ENCODE data around the gene MCF2L2. TPM values are rescaled to one million over a fixed set of nuclear protein-coding genes. Genes with fewer than 3 reads are reported as not detected.

Gene MCF2L2
- total RNA-seq, 1 donor from 2014 or later, result 2.1 TPM

DNA sequence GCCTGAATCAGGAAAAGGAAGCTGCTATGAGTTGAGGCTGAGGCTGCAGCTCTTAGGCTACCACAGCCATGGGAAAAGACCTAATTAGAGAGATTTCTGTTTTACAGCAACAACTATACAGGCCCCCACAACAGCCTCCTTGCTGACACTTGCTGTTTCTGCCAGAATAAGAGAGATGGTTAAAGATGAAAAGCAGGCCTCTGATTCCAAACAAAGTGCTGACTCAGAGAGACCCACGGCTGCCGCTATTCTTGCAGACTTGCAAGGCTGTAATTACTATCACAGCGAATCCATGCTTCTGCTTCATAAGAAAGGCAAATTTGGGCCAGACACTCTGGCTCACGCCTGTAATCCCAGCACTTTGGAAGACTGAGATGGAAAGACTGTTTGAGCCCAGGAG lies 41.8 kb downstream of the MCF2L2 start:
- no peaks in the 10 kb centered on the region for H3K27me3 Mint-ChIP-seq (ENCODE audit: low read depth)
- DNase-seq (ENCODE audit: low read depth, low spot score), result no peak
- TF ChIP-seq, protein P1, sequence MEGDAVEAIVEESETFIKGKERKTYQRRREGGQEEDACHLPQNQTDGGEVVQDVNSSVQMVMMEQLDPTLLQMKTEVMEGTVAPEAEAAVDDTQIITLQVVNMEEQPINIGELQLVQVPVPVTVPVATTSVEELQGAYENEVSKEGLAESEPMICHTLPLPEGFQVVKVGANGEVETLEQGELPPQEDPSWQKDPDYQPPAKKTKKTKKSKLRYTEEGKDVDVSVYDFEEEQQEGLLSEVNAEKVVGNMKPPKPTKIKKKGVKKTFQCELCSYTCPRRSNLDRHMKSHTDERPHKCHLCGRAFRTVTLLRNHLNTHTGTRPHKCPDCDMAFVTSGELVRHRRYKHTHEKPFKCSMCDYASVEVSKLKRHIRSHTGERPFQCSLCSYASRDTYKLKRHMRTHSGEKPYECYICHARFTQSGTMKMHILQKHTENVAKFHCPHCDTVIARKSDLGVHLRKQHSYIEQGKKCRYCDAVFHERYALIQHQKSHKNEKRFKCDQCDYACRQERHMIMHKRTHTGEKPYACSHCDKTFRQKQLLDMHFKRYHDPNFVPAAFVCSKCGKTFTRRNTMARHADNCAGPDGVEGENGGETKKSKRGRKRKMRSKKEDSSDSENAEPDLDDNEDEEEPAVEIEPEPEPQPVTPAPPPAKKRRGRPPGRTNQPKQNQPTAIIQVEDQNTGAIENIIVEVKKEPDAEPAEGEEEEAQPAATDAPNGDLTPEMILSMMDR (conservative IDR thresholded peaks at IDR 0.05), result no peak
- no peaks in the 10 kb centered on the region for H3K9me3 Mint-ChIP-seq
- H3K36me3 Mint-ChIP-seq (ENCODE audit: low read depth), result no peaks in the 10 kb centered on the region
- no peak overlapping the region for H3K27ac Mint-ChIP-seq (ENCODE audit: unreplicated experiment)
- H3K4me3 Mint-ChIP-seq, result no peak overlapping the region
- H3K4me1 Mint-ChIP-seq, result peaks cover 6% of the 10 kb centered on the region

DNA sequence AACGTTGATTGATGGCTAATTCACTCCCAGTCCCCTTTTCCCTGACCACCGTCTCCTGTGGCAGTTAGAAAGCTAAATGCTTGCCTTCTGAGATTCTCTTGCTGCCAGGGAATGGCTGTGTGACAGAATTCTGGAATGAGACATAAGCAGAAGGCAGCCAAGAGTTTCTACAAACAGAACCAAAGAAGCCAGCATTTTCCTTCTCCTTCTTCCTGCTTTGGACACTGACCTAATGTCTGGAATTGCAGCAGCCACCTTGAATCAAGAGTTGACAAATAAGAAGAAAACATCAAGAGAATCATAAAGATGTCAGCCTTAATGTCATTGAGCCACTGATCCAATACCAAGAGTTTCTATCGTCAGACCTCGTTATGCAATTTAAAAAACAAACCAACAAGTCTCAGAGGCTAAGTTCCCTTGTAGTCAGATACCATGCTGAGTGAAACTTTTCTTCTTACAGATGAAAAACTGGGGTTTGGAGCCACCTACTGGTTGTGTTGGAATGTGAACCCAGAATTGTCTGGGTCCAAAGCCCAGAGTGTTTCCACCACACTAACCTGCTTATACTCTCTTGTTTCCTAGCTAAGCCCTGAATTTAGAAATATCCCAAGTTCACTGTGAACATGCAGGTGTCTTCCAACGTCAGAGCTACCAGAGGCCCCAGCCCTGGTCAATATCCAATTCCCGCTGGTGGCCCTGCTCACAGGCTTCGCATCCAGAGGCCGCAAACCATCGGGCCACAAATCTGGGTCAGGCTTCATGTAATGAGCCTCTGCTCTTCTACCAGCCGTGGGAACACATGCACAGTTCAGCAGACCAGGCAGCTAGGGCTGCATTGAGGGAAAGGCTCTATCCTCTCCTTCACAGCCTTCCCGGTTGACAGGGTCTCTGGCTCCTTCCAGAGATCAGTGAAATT lies 42.5 kb downstream of the MCF2L2 start:
- no peaks in the 10 kb centered on the region for H3K27me3 Mint-ChIP-seq (ENCODE audit: low read depth)
- peaks cover 6% of the 10 kb centered on the region for H3K4me1 Mint-ChIP-seq
- no peak overlapping the region for H3K27ac Mint-ChIP-seq (ENCODE audit: unreplicated experiment)
- H3K36me3 Mint-ChIP-seq (ENCODE audit: low read depth), result no peaks in the 10 kb centered on the region
- peak; percentile 59 for DNase-seq (ENCODE audit: low read depth, low spot score)
- H3K4me3 Mint-ChIP-seq, result no peak overlapping the region
- TF ChIP-seq, protein P1 (conservative IDR thresholded peaks at IDR 0.05), result peak; percentile 85
- no peaks in the 10 kb centered on the region for H3K9me3 Mint-ChIP-seq

DNA sequence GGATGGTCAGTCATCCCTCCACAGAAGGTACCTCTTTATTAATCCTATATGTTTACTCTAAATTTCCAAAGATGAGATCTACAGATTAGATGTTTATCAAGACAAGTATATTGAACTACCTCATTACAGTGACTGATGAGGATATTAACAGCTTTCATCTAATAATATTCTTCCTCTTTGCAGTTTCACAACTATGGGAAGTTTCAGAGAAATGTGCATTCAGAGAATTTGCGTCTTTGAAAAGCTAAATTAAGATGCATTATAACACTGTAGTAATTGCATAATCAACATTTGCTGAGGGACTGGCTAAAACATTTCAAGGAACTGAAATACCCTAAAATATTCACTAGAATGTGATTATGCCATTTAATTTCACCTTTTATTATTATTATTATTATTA lies 46.7 kb downstream of the MCF2L2 start:
- Mint-ChIP-seq H3K27me3 (ENCODE audit: low read depth) (no peaks in the 10 kb centered on the region), H3K36me3 (ENCODE audit: low read depth) (no peaks in the 10 kb centered on the region), H3K4me3 (no peak overlapping the region), H3K27ac (ENCODE audit: unreplicated experiment) (no peak overlapping the region), H3K9me3 (no peaks in the 10 kb centered on the region), H3K4me1 (peaks cover 7% of the 10 kb centered on the region)
- TF ChIP-seq, protein P1 (conservative IDR thresholded peaks at IDR 0.05), result no peak
- no peak for DNase-seq (ENCODE audit: low read depth, low spot score)

DNA sequence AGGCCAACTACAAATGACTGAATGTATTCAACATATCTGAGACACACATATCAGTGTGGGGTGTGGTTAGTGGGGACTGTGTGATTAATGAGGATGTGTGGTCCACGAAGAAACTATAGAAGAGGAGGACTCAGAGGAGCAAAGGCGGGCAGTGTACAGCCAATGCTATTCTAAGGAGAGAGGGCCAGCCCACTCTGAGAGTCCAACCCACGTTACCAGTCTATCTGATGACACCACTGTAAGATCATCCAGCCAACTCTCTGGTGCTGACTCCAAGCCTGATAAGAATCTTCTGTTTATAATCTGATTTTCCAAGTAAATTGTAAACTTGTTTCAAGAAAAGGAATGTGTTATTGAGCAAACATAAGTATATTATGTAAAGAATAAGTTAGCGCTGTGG lies 47.2 kb downstream of the MCF2L2 start:
- Mint-ChIP-seq H3K27ac (ENCODE audit: unreplicated experiment) (no peak overlapping the region), H3K4me1 (peaks cover 12% of the 10 kb centered on the region), H3K9me3 (no peaks in the 10 kb centered on the region), H3K4me3 (no peak overlapping the region), H3K36me3 (ENCODE audit: low read depth) (no peaks in the 10 kb centered on the region), H3K27me3 (ENCODE audit: low read depth) (no peaks in the 10 kb centered on the region)
- DNase-seq (ENCODE audit: low read depth, low spot score), result no peak
- TF ChIP-seq, protein P1 (conservative IDR thresholded peaks at IDR 0.05), result no peak

DNA sequence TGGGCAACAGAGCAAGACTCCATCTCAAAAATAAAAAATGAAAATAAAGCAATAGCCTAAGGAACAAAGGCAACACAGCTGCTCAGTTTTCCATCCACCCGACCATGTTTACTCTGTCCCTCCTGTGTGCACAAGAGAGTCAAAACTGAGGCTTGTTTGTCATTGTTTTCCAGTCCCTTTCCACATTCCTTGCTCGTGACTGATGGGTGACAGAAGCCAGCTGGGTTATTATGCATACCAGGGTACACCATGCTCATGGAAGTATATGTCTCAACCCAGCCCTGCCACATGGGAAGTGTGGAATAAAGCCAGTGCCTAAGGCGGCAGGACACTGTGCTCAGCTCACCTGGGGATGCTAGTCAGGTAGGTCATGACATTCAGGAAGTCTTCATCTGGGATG lies 49.5 kb downstream of the MCF2L2 start:
- peaks cover 2% of the 10 kb centered on the region for H3K27me3 Mint-ChIP-seq (ENCODE audit: low read depth)
- no peak overlapping the region for H3K4me3 Mint-ChIP-seq
- H3K4me1 Mint-ChIP-seq, result peaks cover 15% of the 10 kb centered on the region
- H3K36me3 Mint-ChIP-seq (ENCODE audit: low read depth), result no peaks in the 10 kb centered on the region
- DNase-seq (ENCODE audit: low read depth, low spot score), result no peak
- TF ChIP-seq, protein P1 (conservative IDR thresholded peaks at IDR 0.05), result no peak
- no peaks in the 10 kb centered on the region for H3K9me3 Mint-ChIP-seq
- no peak overlapping the region for H3K27ac Mint-ChIP-seq (ENCODE audit: unreplicated experiment)
